ENCODE measurements around the gene SLC8A2. TPM values are rescaled to one million over a fixed set of nuclear protein-coding genes. Genes with fewer than 3 reads are reported as not detected.

Gene SLC8A2
- total RNA-seq, 4 donors from 2014 or later: 6.2 to 18.7 (median 10.4) TPM

DNA sequence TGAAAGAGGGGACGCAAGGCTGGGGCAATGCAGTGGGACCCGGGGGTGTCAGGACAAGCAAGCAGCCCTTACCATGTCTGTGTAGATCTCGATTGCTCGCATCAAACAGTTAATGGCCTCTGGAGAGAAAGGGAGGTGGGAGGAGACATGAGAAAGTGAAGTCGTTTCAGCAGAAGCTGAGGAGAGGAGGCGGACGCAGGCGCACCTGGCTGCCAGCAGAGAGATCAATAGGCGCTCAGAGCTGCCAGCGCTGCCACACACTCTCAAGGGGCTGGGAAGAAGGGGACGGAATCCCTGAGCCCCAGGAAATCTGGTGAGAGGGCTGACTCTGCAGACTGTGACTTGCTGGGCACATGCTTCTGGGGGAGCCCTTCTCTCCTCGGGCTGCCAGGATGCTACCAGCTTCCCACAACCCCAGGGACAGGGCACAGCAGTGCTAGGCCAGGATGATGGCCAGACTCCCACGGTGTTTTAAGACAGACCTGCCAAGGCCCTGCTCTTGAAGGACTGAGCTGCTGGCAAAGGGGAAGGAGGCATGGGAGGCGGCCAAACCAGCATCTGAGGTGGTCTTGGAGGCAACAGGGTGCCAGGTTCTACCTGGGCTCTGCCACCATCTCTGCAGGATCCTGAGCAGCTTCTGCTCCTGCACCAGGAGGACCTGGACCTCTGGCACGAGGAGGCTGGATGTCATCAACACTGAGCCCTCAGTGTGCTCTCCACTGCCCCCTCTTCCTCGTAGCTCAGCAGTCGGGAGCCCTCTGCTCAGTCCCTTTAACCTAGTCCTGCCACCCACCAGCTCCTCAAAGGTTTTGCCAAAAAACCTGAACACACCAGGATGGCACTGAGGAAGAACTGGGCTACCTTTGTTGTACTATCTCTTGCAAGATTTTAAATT lies 24.0 kb upstream of the SLC8A2 start:
- peaks cover 33 to 99% (median 93%) of the 10 kb centered on the region in 4 donors for H3K36me3 ChIP-seq

DNA sequence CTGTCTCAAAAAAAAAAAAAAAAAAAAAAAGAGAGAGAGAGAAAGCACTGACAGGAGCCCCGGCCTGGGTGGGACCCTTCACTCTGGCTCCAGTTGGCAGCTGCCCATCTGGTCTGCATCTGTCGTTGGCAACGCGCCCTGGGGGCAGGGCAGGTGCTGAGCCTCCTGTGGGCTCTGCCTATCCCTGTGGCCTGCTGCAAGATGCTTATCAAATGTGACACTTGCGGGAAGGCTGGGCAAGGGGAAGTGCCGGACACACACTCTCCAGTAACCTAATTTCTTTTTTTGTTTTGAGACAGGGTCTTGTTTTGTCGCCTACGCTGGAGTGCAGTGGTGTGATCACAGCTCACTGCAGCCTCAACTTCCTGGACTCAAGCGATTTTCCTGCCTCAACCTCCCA lies 23.0 kb upstream of the SLC8A2 start:
- Histone ChIP-seq H3K4me3 (no peak overlapping the region), H3K27ac (replicated peaks in 1 of 4) (no peak overlapping the region), H3K36me3 (peaks cover 26 to 99% (median 92%) of the 10 kb centered on the region in 4 donors), H3K4me1 (peaks cover 0 to 25% (median 10%) of the 10 kb centered on the region in 4 donors), H3K27me3 (no peaks in the 10 kb centered on the region), H3K9me3 (no peaks in the 10 kb centered on the region)
- 67% methylated on average over 9 of the region's 9 CpGs for WGBS
- intact Hi-C loops (cut with DNase I): no loop called here
- no peak for DNase-seq (ENCODE audit: extremely low spot score)
- TF ChIP-seq EP300 (IDR thresholded peaks at IDR 0.05) (no peak), POLR2A (IDR thresholded peaks at IDR 0.05; ENCODE audit: low read depth) (no peak), POLR2AphosphoS5 (IDR thresholded peaks at IDR 0.05) (no peak)
- TF ChIP-seq, protein P1, sequence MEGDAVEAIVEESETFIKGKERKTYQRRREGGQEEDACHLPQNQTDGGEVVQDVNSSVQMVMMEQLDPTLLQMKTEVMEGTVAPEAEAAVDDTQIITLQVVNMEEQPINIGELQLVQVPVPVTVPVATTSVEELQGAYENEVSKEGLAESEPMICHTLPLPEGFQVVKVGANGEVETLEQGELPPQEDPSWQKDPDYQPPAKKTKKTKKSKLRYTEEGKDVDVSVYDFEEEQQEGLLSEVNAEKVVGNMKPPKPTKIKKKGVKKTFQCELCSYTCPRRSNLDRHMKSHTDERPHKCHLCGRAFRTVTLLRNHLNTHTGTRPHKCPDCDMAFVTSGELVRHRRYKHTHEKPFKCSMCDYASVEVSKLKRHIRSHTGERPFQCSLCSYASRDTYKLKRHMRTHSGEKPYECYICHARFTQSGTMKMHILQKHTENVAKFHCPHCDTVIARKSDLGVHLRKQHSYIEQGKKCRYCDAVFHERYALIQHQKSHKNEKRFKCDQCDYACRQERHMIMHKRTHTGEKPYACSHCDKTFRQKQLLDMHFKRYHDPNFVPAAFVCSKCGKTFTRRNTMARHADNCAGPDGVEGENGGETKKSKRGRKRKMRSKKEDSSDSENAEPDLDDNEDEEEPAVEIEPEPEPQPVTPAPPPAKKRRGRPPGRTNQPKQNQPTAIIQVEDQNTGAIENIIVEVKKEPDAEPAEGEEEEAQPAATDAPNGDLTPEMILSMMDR (IDR thresholded peaks at IDR 0.05): no peak

More for the DNA sequence above, 24.0 kb upstream of the SLC8A2 start:
- Histone ChIP-seq H3K27me3 (no peaks in the 10 kb centered on the region), H3K9me3 (no peaks in the 10 kb centered on the region), H3K4me1 (peaks cover 0 to 25% (median 10%) of the 10 kb centered on the region in 4 donors), H3K27ac (replicated peaks in 1 of 4) (no peak overlapping the region), H3K4me3 (no peak overlapping the region)
- TF ChIP-seq EP300 (IDR thresholded peaks at IDR 0.05) (no peak), POLR2A (IDR thresholded peaks at IDR 0.05; ENCODE audit: low read depth) (no peak), POLR2AphosphoS5 (IDR thresholded peaks at IDR 0.05) (no peak)
- TF ChIP-seq, protein P1 (IDR thresholded peaks at IDR 0.05): no peak
- DNase-seq (ENCODE audit: extremely low spot score): no peak
- 75% methylated on average over 17 of the region's 17 CpGs for WGBS
- intact Hi-C loops (cut with DNase I): no loop called here

DNA sequence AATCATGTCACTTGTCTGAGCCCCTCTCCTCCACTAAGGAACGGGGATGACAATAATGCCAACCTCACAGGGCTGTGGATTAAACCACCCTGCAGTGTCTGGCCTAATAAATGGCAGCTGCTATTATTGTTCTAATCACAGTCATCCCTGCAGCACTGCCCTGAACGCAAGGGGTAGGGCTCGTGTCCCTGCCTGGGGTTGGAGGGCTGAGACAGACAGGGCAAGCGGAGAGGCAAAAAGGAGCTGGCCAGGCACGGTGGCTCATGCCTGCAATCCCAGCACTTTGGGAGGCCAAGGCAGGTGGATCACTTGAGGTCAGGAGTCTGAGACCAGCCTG lies 22.5 kb upstream of the SLC8A2 start:
- TF ChIP-seq, protein P1 (IDR thresholded peaks at IDR 0.05): no peak
- TF ChIP-seq EP300 (IDR thresholded peaks at IDR 0.05) (no peak), POLR2AphosphoS5 (IDR thresholded peaks at IDR 0.05) (no peak), POLR2A (IDR thresholded peaks at IDR 0.05; ENCODE audit: low read depth) (no peak)
- Histone ChIP-seq H3K36me3 (peaks cover 29 to 99% (median 92%) of the 10 kb centered on the region in 4 donors), H3K9me3 (no peaks in the 10 kb centered on the region), H3K27ac (replicated peaks in 1 of 4) (no peak overlapping the region), H3K27me3 (no peaks in the 10 kb centered on the region), H3K4me3 (no peak overlapping the region), H3K4me1 (peaks cover 0 to 25% (median 10%) of the 10 kb centered on the region in 4 donors)
- intact Hi-C loops (cut with DNase I): no loop called here
- WGBS: 83% methylated on average over 5 of the region's 5 CpGs
- DNase-seq (ENCODE audit: extremely low spot score): no peak

DNA sequence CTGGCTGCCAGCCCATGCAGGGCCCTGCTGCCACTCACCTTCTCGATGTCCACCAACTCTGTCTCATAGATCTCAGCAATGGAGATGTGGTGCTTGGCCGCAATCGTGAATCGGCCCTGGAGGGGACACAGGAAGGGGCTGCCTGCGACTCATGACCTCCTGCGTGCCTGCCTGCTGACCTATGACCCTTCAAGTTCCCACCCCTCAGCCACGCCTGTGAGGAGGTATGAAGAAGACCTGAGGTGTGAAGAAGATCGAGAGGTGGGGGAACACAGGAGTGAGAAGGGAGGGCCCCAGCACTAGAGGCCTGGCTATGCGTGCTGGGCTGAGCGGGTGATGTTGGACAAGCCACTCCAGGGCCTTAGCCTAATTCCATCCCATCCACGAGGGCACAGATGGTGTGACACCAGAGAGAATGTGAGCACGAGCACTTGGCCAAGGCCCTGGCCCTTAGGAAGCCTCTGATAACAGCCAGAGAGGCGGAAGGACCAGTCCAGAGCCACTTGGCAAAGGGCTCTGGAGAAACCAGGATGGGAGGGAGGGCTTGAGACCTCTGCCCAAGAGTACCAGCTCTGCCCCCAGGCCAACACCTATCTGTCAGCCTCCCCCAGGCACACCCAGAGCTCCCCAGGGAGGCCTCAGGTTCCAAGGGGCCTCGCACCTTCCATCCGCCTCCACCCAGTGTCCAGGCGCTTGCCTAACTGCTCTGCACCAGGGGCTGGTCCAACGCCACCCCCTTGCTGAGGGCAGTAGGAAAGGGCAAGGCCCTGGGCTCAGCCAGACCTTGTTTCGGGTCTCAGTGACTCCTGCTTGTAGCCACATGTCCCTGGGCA lies 21.9 kb upstream of the SLC8A2 start:
- H3K27ac ChIP-seq (replicated peaks in 1 of 4): no peak overlapping the region

More for the DNA sequence above, 21.9 kb upstream of the SLC8A2 start:
- H3K4me3 ChIP-seq: no peak overlapping the region
- no peaks in the 10 kb centered on the region for H3K9me3 ChIP-seq
- peaks cover 0 to 21% (median 11%) of the 10 kb centered on the region in 4 donors for H3K4me1 ChIP-seq
- no peaks in the 10 kb centered on the region for H3K27me3 ChIP-seq
- intact Hi-C loops (cut with DNase I): no loop called here
- H3K36me3 ChIP-seq: peaks cover 32 to 99% (median 90%) of the 10 kb centered on the region in 4 donors
- DNase-seq (ENCODE audit: extremely low spot score): no peak
- no peak for TF ChIP-seq EP300 (IDR thresholded peaks at IDR 0.05)
- no peak for TF ChIP-seq POLR2A (IDR thresholded peaks at IDR 0.05; ENCODE audit: low read depth)
- TF ChIP-seq POLR2AphosphoS5 (IDR thresholded peaks at IDR 0.05): no peak
- TF ChIP-seq, protein P1 (IDR thresholded peaks at IDR 0.05): no peak
- 83% methylated on average over 16 of the region's 18 CpGs for WGBS
